ENCODE measurements around the gene PSMD1.

The PSMD1 gene

GRCh38 chr2:231199219-231199618 is 142.6 kb downstream of the PSMD1 start:
- DNase-seq (ENCODE audit: low read depth in 2 of 3, low spot score in 1 of 3) = no peak

- DNase-seq (ENCODE audit: low read depth in 2 of 3, low spot score in 1 of 3) = no peak
Observed at GRCh38 chr2:231200805-231201474, 144.3 kb downstream of the PSMD1 start.

- DNase-seq (ENCODE audit: low read depth in 2 of 3, low spot score in 1 of 3) = no peak
Observed at GRCh38 chr2:231201475-231201814, 144.8 kb downstream of the PSMD1 start.

GRCh38 chr2:231203087-231203486 is 146.4 kb downstream of the PSMD1 start:
- no peak for DNase-seq (ENCODE audit: low read depth in 2 of 3, low spot score in 1 of 3)

GRCh38 chr2:231204146-231204545 is 147.5 kb downstream of the PSMD1 start:
- no peak for DNase-seq (ENCODE audit: low read depth in 2 of 3, low spot score in 1 of 3)

GRCh38 chr2:231204581-231204980 is 147.9 kb downstream of the PSMD1 start:
- DNase-seq (ENCODE audit: low read depth in 2 of 3, low spot score in 1 of 3) = no peak

- no peak for DNase-seq (ENCODE audit: low read depth in 2 of 3, low spot score in 1 of 3)
Observed at GRCh38 chr2:231207734-231208133, 151.1 kb downstream of the PSMD1 start.

GRCh38 chr2:231210782-231211181 is 154.1 kb downstream of the PSMD1 start:
- no peak for DNase-seq (ENCODE audit: low read depth in 2 of 3, low spot score in 1 of 3)

GRCh38 chr2:231211486-231211885 is 154.8 kb downstream of the PSMD1 start:
- no peak for DNase-seq (ENCODE audit: low read depth in 2 of 3, low spot score in 1 of 3)

GRCh38 chr2:231212329-231212845 is 155.7 kb downstream of the PSMD1 start:
- no peak for DNase-seq (ENCODE audit: low read depth in 2 of 3, low spot score in 1 of 3)

- DNase-seq (ENCODE audit: low read depth in 2 of 3, low spot score in 1 of 3) = no peak
Observed at GRCh38 chr2:231213931-231214642, 157.4 kb downstream of the PSMD1 start.

- DNase-seq (ENCODE audit: low read depth in 2 of 3, low spot score in 1 of 3) = no peak
Observed at GRCh38 chr2:231218366-231218765, 161.7 kb downstream of the PSMD1 start.

GRCh38 chr2:231219289-231219688 is 162.6 kb downstream of the PSMD1 start:
- no peak for DNase-seq (ENCODE audit: low read depth in 2 of 3, low spot score in 1 of 3)

GRCh38 chr2:231221761-231222160 is 165.1 kb downstream of the PSMD1 start:
- no peak for DNase-seq (ENCODE audit: low read depth in 2 of 3, low spot score in 1 of 3)

Data from stimulated activated CD4-positive, alpha-beta T cell treated with anti-CD3 and anti-CD28 coated beads, Interleukin-12 subunit alpha, Interleukin-12 subunit beta, amount 100 ng/mL, for 48 hours (primary cell).